Measurements from ENCODE around the gene SHMT2.

The SHMT2 gene

GRCh38 chr12:57201219-57201618, 28.3 kb upstream of the SHMT2 start:
- no peak for TF ChIP-seq POLR2AphosphoS5 (IDR thresholded peaks at IDR 0.05; ENCODE audit: low read depth, low read length)
- no peak for TF ChIP-seq REST (IDR thresholded peaks at IDR 0.05; ENCODE audit: insufficient read depth in 1 of 2, low read depth in 2 of 2, low read length in 2 of 2)
- no peak for TF ChIP-seq SIN3A (IDR thresholded peaks at IDR 0.05; ENCODE audit: borderline replicate concordance, insufficient read depth, low read length)
- TF ChIP-seq FOXP2 (optimal IDR thresholded peaks at IDR 0.05; ENCODE audit: borderline replicate concordance, extremely low read depth, extremely low read length, insufficient read depth), result no peak
- TF ChIP-seq TAF1 (IDR thresholded peaks at IDR 0.05; ENCODE audit: borderline replicate concordance, insufficient read depth, low read length), result no peak

DNA sequence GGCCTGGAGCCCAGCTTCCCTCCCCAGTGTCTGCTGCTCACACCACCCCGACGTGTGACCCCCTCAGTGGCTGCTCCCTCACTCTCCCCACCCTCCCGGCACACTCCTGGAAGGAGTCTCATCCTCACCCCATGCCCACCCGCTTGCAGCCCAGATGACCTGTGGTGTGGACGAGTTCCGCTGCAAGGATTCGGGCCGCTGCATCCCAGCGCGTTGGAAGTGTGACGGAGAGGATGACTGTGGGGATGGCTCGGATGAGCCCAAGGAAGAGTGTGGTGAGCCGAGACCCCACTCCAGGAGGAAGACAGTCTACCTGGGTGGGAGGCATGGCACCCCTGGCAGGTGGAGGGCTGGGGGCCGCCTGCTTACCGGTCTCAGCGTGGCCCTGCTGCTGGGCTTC, 27.9 kb upstream of the SHMT2 start:
- TF ChIP-seq POLR2AphosphoS5 (IDR thresholded peaks at IDR 0.05; ENCODE audit: low read depth, low read length) (no peak), REST (IDR thresholded peaks at IDR 0.05; ENCODE audit: insufficient read depth in 1 of 2, low read depth in 2 of 2, low read length in 2 of 2) (no peak), FOXP2 (optimal IDR thresholded peaks at IDR 0.05; ENCODE audit: borderline replicate concordance, extremely low read depth, extremely low read length, insufficient read depth) (no peak), SIN3A (IDR thresholded peaks at IDR 0.05; ENCODE audit: borderline replicate concordance, insufficient read depth, low read length) (no peak), TAF1 (IDR thresholded peaks at IDR 0.05; ENCODE audit: borderline replicate concordance, insufficient read depth, low read length) (no peak)

GRCh38 chr12:57202321-57202720, 27.2 kb upstream of the SHMT2 start:
- TF ChIP-seq REST (IDR thresholded peaks at IDR 0.05; ENCODE audit: insufficient read depth in 1 of 2, low read depth in 2 of 2, low read length in 2 of 2) (no peak), FOXP2 (optimal IDR thresholded peaks at IDR 0.05; ENCODE audit: borderline replicate concordance, extremely low read depth, extremely low read length, insufficient read depth) (no peak), SIN3A (IDR thresholded peaks at IDR 0.05; ENCODE audit: borderline replicate concordance, insufficient read depth, low read length) (no peak), TAF1 (IDR thresholded peaks at IDR 0.05; ENCODE audit: borderline replicate concordance, insufficient read depth, low read length) (no peak), POLR2AphosphoS5 (IDR thresholded peaks at IDR 0.05; ENCODE audit: low read depth, low read length) (no peak)

- TF ChIP-seq TAF1 (IDR thresholded peaks at IDR 0.05; ENCODE audit: borderline replicate concordance, insufficient read depth, low read length) (no peak), FOXP2 (optimal IDR thresholded peaks at IDR 0.05; ENCODE audit: borderline replicate concordance, extremely low read depth, extremely low read length, insufficient read depth) (no peak), REST (IDR thresholded peaks at IDR 0.05; ENCODE audit: insufficient read depth in 1 of 2, low read depth in 2 of 2, low read length in 2 of 2) (no peak), POLR2AphosphoS5 (IDR thresholded peaks at IDR 0.05; ENCODE audit: low read depth, low read length) (no peak), SIN3A (IDR thresholded peaks at IDR 0.05; ENCODE audit: borderline replicate concordance, insufficient read depth, low read length) (no peak)
Measured at GRCh38 chr12:57203201-57203600, 26.3 kb upstream of the SHMT2 start.

GRCh38 chr12:57203791-57204190, 25.7 kb upstream of the SHMT2 start:
- TF ChIP-seq FOXP2 (optimal IDR thresholded peaks at IDR 0.05; ENCODE audit: borderline replicate concordance, extremely low read depth, extremely low read length, insufficient read depth), result no peak
- no peak for TF ChIP-seq REST (IDR thresholded peaks at IDR 0.05; ENCODE audit: insufficient read depth in 1 of 2, low read depth in 2 of 2, low read length in 2 of 2)
- no peak for TF ChIP-seq SIN3A (IDR thresholded peaks at IDR 0.05; ENCODE audit: borderline replicate concordance, insufficient read depth, low read length)
- no peak for TF ChIP-seq POLR2AphosphoS5 (IDR thresholded peaks at IDR 0.05; ENCODE audit: low read depth, low read length)
- TF ChIP-seq TAF1 (IDR thresholded peaks at IDR 0.05; ENCODE audit: borderline replicate concordance, insufficient read depth, low read length), result no peak

Data from PFSK-1 (cell line).